Renal cortex interstitium (tissue), 11 donors: ENCODE results near the gene SMARCD3. TPM values are rescaled to one million over a fixed set of nuclear protein-coding genes. Genes with fewer than 3 reads are reported as not detected.

Source experiments
- DNase-seq, 11 donors: peaks; one replicate each; pipeline ENCODE4 v3.0.0-alpha.2; 2013; ENCODE audit warnings: low read depth in 9 of 11, low spot score in 4 of 11; ENCODE audit errors: extremely low read depth in 1 of 11
- polyA plus RNA-seq, 3 donors: library from polyadenylated mRNA; unstranded; fragments of 120-200 nt; gene quantifications; one replicate each; pipeline ENCODE4 v1.2.1, GENCODE V29; 2013; ENCODE audit not compliant: insufficient read length in 3 of 3

Gene SMARCD3
- polyA plus RNA-seq, 3 donors: 64.4 to 81.5 (median 72.8) TPM

GRCh38 chr7:151252961-151253711, 4.6 kb upstream of the SMARCD3 start:
- no peak for DNase-seq

GRCh38 chr7:151252561-151252835, 4.0 kb upstream of the SMARCD3 start:
- DNase-seq: no peak

DNA sequence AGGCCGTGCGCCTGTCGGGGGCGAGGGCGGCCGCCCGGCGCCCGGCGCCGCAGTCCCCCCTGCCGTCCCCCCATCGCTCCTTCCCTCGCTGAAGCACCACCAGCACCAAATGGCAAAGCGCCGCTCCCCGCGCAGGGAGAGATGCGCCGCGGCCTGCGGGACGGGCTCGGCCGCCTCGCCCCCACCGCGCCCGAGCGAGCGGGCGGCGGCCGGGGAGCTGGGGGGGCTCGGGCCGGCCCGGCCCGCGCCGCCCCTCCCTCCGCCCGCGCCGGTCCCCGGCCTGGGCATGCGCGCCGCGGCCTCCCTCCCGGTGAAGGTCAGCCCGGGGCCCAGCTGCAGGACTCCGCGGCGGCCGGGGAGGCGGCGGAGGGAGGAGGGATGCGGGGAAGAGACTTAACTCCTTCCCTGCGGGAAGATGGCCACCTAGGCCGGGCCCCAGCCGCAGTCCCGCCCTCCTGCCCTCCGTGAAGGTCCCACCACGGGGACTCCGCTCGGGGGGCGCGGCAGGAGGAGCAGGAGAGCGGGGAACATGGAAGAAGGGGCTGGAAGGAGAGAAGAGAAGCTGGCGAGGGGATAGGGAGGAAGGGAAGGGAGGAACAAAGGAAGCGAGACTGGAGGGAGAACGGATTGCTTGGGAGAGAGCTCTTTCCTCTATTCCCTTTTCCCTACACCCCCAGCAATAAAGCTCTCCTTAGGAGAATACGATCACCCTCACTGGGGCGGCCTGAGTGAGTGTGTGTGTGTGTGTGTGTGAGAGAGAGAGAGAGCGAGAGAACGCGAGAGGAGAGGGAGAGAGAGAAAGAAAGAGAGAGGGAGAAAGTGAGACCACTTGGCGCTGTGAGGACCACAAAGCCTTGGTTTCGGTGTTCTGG, 3.4 kb upstream of the SMARCD3 start:
- peak in 5 of 11 donors; percentile 72 to 81 (median 78) for DNase-seq

- no peak for DNase-seq
Observed at GRCh38 chr7:151251328-151251688, 2.8 kb upstream of the SMARCD3 start.

DNA sequence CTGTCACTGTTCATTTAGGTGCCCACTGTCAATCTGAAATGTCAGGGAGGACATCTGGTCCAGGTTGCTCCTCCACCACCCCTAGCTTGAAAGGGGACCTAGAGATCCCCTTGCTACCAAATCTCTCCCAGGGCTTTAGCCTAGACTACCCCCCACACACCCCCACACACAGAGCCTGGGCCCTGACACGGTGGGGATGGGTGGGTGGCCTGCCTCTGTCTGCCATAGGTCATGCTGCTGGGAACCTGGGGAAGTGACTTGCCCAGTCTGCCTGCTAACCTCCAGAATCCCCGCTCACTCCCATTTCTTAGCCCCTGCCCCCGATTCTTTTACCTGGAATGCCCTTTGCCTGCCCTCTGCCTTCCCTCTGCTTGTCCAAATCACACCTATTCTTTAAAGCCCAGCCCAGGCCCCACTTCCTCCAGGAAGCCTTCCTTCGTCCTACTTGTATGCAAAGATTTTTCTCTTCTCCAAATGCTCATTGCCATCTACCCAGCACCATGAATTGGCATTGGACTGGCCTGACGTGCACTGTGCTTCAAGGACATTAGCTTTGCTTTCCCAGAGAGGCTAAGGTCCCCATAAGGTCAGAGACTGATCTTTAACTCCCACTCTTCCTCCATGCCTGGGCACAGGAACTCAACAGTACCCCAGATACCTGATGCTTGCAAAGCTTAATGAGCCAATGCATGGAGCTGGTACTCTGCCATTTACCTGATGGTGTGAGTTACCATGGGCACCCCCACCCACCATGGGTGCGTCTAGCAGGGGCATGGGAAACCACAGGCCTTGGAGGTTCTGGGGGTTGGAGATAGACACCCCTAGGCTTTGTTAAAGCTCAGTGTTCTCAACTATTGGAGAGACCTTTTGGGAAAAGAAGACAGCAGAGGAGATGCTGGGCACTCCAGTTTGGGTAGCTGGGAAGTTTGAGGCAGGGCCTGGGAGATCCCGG, 2.0 kb upstream of the SMARCD3 start:
- no peak for DNase-seq

DNA sequence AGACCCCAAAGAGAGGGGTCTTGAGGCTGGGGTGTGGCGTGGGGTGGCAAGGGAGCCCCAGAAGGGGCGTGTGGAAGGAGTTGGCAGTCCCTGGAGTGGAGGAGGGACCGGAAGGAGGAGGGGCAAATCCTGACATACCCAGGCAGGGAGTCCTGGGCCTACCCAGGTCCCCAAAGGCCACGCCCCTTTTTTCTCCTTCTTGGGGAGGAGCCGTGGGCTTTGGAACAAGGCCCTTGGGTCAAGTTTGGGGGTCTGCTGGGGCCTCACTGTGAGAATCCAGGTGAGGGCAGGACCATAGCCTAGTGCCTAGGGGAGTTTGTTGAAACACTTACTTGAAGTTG, 1.2 kb upstream of the SMARCD3 start:
- DNase-seq: no peak

- no peak for DNase-seq
Observed at GRCh38 chr7:151249034-151249731, 689 bp upstream of the SMARCD3 start.

DNA sequence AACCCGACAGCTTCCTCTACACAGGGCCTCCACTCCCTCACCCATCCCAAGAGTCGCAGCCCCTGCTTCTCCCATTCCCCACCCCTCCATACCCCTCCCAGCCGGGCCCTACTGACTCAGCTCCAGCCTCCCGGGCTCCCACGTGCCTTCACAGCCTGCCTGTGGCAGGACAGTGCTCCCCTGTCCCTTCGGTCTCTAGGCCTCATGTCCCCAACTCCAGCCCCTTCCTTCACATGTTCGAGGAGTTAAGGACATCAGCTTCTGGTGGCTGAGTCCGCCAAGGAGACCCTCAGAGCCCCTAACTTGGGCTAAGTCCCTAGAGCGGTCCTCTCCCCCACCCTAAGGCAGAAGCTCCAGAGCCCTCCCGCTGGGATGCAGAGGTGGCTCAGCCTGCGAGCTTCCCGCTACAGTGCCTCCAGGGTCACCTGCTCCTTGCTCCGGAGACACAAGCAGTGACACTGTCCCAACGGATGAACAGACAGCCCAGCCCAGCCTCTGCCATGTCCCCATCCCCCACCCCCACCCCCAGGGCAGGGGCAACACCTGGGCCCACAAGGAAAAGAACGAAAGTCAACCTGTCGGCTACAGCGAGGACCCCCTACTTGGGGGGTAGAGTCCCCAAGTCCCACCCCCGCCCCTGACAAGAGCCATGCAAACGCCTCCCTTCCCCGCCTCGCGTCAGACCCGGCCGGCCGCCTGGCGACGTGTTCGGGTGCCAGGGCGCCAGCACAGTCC, 716 bp downstream of the SMARCD3 start:
- no peak for DNase-seq

GRCh38 chr7:151246851-151247580, 1.5 kb downstream of the SMARCD3 start:
- no peak for DNase-seq

GRCh38 chr7:151246102-151246850, 2.2 kb downstream of the SMARCD3 start:
- no peak for DNase-seq

GRCh38 chr7:151245360-151246101, 3.0 kb downstream of the SMARCD3 start:
- no peak for DNase-seq

DNA sequence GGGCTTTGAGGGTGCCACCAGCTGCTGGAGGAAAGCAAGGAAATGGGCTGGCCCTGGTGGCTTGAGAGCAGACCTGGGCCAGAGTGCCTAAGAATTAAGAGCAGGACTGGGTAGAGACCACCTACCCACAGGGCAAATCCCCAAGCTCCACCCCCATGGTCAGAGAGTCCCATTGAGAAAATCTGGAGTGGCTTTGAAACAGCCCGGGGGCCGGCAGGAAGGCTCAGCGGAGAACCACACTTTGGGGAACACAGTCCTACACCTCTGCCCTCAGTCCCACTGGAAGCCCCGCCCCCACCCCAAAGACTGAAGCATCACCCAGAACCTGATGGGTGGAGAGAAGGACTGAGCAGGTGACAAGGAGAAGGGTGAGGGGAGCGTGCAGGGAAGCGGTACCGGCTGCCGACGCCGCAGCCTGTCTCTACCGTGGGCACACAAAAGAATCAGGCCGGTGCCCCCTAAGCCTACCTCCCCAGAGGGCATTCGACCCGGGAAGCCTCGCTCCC, 3.6 kb downstream of the SMARCD3 start:
- no peak for DNase-seq

DNA sequence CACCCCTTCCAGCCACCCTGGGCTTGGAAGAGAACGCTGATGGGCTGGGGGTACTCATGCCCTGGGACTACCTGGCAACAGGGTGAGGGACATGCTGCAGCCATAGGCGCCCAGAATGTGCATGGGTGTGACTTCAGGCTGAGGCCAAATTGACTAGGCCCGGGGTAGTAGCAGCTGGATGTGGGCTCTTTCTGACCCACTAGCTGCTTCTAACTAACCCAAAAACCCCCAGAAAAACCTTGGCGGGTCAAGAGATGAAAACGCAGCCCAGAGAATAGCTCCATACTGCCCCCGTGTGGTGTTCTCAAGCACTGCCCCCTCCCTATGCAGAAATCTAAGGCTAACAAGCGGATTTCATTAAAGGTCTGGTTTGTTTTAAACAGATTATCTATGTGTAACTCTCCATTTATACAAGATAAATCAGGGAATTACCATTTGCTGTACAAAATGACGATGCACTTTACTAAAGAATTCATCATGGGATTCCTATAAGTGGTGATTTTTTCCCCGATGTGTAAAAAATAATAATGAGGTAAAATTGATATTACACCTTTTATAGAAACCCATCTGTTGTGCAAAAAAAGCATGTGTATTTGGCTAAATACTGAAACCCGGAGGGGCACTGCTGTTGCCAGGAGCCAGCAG, 4.2 kb downstream of the SMARCD3 start:
- DNase-seq: no peak

- no peak for DNase-seq
Observed at GRCh38 chr7:151243408-151244195, 4.9 kb downstream of the SMARCD3 start.

DNA sequence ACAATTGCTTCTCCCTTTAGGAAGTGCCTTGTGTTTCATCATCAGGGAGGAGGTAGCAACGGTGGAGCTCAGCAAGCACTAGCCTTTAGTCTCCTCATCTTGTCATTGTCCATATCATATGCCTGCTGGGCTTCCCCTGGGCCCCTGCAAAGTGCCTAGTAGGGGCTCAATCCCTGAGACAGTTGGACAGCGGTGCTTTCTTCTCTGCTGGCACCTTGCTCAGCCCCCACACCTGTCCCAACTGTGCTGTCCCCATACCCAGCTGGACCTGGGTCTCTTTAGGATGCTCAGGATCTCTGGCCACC, 5.5 kb downstream of the SMARCD3 start:
- no peak for DNase-seq
